Adrenal gland (tissue), 5 donors: Measurements from ENCODE around the gene BARD1.

ENCODE experiments used
- CTCF ChIP-seq, 6 experiments: fragments of 450-650 bp in 4 of 6; fragments of 200-600 bp in 2 of 6; sonication (generic) in 1 of 6; IDR thresholded peaks; 1 replicate in 5 of 6; 2 replicates in 1 of 6; pipeline versions ENCODE4 v1.5.1 to v1.8.0; 2016 to 2021; ENCODE audit warnings: antibody characterized with exemption in 6 of 6, mild to moderate bottlenecking in 2 of 6, moderate library complexity in 1 of 6
- POLR2A ChIP-seq, 2 donors: fragments of 450-650 bp; IDR thresholded peaks; one replicate each; pipeline ENCODE4 v1.6.1; 2017; ENCODE audit warnings: antibody characterized with exemption in 2 of 2, mild to moderate bottlenecking in 2 of 2, moderate library complexity in 1 of 2
- donor health status: DM: no; HTN: no; CAD: no.

- TF ChIP-seq CTCF (IDR thresholded peaks at IDR 0.05) (no peak), POLR2A (IDR thresholded peaks at IDR 0.05) (no peak)
Measured at GRCh38 chr2:214774108-214774507, 35.4 kb downstream of the BARD1 start.
